Tibial nerve (tissue), 3 donors: ENCODE data around the gene ZNF777.

Experiments
- CTCF ChIP-seq, 5 experiments: fragments of 200-600 bp in 3 of 5; fragments of 450-650 bp in 2 of 5; sonication (generic) in 3 of 5; IDR thresholded peaks; one replicate each; pipeline ENCODE4 v1.5.1; 2016 to 2019; ENCODE audit warnings: antibody characterized with exemption in 5 of 5, mild to moderate bottlenecking in 3 of 5, moderate library complexity in 2 of 5
- POLR2A ChIP-seq, 2 donors: fragments of 450-650 bp; IDR thresholded peaks; one replicate each; pipeline ENCODE4 v1.6.1; 2017; ENCODE audit warnings: antibody characterized with exemption in 2 of 2, mild to moderate bottlenecking in 2 of 2, moderate library complexity in 2 of 2

GRCh38 chr7:149423449-149424110 is 37.3 kb downstream of the ZNF777 start:
- TF ChIP-seq POLR2A (IDR thresholded peaks at IDR 0.05) (no peak), CTCF (IDR thresholded peaks at IDR 0.05) (no peak)
